ENCODE data around the gene TMEM117.

DNA sequence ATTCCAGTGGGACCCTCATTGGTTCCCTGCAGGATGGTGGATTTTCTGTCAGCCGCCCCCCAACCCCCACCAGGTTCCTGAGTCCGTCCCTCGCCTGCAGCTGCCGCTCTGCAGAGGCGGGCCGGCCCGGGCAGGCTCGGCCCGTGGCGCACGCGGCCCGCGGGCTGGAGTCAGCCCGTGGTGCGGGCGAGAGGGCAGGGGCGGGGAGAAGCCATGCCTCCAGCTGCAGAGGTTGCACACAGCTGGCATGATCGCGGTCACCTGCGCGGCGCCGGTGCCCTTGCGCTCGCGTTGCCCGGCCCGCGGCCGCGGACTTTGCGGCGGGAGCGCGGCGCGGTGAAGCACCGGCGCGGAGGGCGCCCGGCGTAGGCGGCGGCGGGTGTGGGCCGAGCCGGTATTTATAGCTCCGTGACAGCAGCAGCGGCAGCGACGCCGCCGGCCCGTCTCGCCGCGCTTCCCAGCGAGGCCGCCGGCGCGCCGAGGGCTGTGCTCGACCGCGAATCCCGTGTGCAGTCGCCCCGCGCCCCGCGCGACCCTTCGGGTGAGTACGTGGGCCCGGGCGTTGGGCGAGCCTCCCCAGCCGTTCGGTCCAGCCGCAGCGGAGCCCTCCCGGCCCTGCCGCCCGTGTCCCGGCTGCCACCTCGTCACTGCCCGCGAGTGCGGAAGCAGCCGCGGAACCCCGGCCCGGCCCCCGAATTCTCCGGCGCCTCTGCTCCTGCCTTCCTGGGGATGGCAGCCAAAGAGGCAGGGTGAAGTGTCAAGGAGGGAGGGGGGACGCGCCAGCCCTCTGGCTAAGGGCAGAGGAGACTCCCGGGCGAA is at the start of gene TMEM117:
- TF ChIP-seq EZH2phosphoT487 (IDR thresholded peaks at IDR 0.05; ENCODE audit: low read depth) (no peak), CTCF (IDR thresholded peaks at IDR 0.05; ENCODE audit: low read depth, low read length) (no peak)
